ENCODE data around the gene FBXL7. TPM values are rescaled to one million over a fixed set of nuclear protein-coding genes. Genes with fewer than 3 reads are reported as not detected.
A peak's percentile ranks its signal among the peaks of the same experiment; 100 is the strongest.

FBXL7 gene
- total and polyA plus RNA-seq, 2 donors (not counting 1 experiment from before 2014, with no cell fraction given): 6.4 to 12.9 TPM

- no peaks in the 10 kb centered on the region for H3K4me1 ChIP-seq (ENCODE audit: control insufficient read depth, extremely low read depth, insufficient read depth, low read length)
- no peak overlapping the region for H3K4me2 ChIP-seq (ENCODE audit: extremely low read depth, insufficient read depth, low read length)
- H3K36me3 ChIP-seq (ENCODE audit: control insufficient read depth, insufficient read depth, low read length): no peaks in the 10 kb centered on the region
- H3K9ac ChIP-seq (ENCODE audit: insufficient read depth, low read length): no peak overlapping the region
- no peak overlapping the region for H2AFZ ChIP-seq (ENCODE audit: low read length)
- no peak overlapping the region for H3K4me3 ChIP-seq (replicated peaks in 1 of 4; ENCODE audit: control extremely low read depth in 1 of 4, insufficient read depth in 1 of 4, low read depth in 3 of 4, low read length in 4 of 4)
- H3K79me2 ChIP-seq (ENCODE audit: control insufficient read depth, insufficient read depth, low read length): no peaks in the 10 kb centered on the region
- H3K27ac ChIP-seq (ENCODE audit: insufficient read depth, low read length): no peak overlapping the region
- H4K20me1 ChIP-seq (ENCODE audit: control insufficient read depth, extremely low read depth, insufficient read depth, low read length): no peaks in the 10 kb centered on the region
- no peak for DNase-seq (ENCODE audit: low read depth in 2 of 2)
- H3K9me3 ChIP-seq (ENCODE audit: control insufficient read depth, insufficient read depth, low read depth, low read length): no peaks in the 10 kb centered on the region
- TF ChIP-seq, protein P1, sequence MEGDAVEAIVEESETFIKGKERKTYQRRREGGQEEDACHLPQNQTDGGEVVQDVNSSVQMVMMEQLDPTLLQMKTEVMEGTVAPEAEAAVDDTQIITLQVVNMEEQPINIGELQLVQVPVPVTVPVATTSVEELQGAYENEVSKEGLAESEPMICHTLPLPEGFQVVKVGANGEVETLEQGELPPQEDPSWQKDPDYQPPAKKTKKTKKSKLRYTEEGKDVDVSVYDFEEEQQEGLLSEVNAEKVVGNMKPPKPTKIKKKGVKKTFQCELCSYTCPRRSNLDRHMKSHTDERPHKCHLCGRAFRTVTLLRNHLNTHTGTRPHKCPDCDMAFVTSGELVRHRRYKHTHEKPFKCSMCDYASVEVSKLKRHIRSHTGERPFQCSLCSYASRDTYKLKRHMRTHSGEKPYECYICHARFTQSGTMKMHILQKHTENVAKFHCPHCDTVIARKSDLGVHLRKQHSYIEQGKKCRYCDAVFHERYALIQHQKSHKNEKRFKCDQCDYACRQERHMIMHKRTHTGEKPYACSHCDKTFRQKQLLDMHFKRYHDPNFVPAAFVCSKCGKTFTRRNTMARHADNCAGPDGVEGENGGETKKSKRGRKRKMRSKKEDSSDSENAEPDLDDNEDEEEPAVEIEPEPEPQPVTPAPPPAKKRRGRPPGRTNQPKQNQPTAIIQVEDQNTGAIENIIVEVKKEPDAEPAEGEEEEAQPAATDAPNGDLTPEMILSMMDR (conservative IDR thresholded peaks at IDR 0.05 in 1 of 2, IDR thresholded peaks at IDR 0.05 in 1 of 2; ENCODE audit: low read depth in 1 of 2, low read length in 2 of 2): no peak
- TF ChIP-seq EZH2 (IDR thresholded peaks at IDR 0.05; ENCODE audit: low read length, missing control alignments): no peak
- H3K27me3 ChIP-seq (ENCODE audit: control insufficient read depth, insufficient read depth, low read length): no peaks in the 10 kb centered on the region
These were observed 306.6 kb downstream of the FBXL7 start for GRCh38 chr5:15806613-15807012.

- Histone ChIP-seq H2AFZ (ENCODE audit: low read length) (no peak overlapping the region), H3K27ac (ENCODE audit: insufficient read depth, low read length) (no peak overlapping the region), H3K4me2 (ENCODE audit: extremely low read depth, insufficient read depth, low read length) (no peak overlapping the region), H3K36me3 (ENCODE audit: control insufficient read depth, insufficient read depth, low read length) (no peaks in the 10 kb centered on the region), H3K27me3 (ENCODE audit: control insufficient read depth, insufficient read depth, low read length) (no peaks in the 10 kb centered on the region), H3K4me3 (replicated peaks in 1 of 4; ENCODE audit: control extremely low read depth in 1 of 4, insufficient read depth in 1 of 4, low read depth in 3 of 4, low read length in 4 of 4) (no peak overlapping the region), H3K79me2 (ENCODE audit: control insufficient read depth, insufficient read depth, low read length) (no peaks in the 10 kb centered on the region), H3K4me1 (ENCODE audit: control insufficient read depth, extremely low read depth, insufficient read depth, low read length) (no peaks in the 10 kb centered on the region), H4K20me1 (ENCODE audit: control insufficient read depth, extremely low read depth, insufficient read depth, low read length) (no peaks in the 10 kb centered on the region), H3K9ac (ENCODE audit: insufficient read depth, low read length) (no peak overlapping the region), H3K9me3 (ENCODE audit: control insufficient read depth, insufficient read depth, low read depth, low read length) (no peaks in the 10 kb centered on the region)
- peak in 1 of 2 donors; percentile 30 for DNase-seq (ENCODE audit: low read depth in 2 of 2)
- no peak for TF ChIP-seq EZH2 (IDR thresholded peaks at IDR 0.05; ENCODE audit: low read length, missing control alignments)
- TF ChIP-seq, protein P1 (conservative IDR thresholded peaks at IDR 0.05 in 1 of 2, IDR thresholded peaks at IDR 0.05 in 1 of 2; ENCODE audit: low read depth in 1 of 2, low read length in 2 of 2): no peak
These were observed 307.3 kb downstream of the FBXL7 start for GRCh38 chr5:15807248-15807647.

DNA sequence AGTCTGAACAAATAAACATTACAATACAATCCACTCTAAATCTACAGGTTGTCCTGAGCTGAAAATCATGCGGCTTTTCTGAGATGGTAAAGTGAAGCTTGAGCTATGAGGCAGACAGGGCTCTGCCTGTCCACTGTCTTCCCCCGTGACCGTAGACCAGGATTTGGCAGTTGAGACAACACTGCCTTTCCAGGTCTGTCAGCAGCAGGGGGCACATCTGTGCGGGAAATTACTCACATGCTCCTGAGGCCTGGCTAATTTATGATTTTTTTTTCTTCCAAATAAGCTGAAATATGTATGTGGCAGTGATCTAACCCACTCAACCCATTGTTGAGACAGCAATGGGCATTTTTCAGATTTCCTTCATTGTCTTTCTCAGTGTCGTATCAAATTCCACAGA, 307.9 kb downstream of the FBXL7 start:
- H3K36me3 ChIP-seq (ENCODE audit: control insufficient read depth, insufficient read depth, low read length): no peaks in the 10 kb centered on the region
- H3K27me3 ChIP-seq (ENCODE audit: control insufficient read depth, insufficient read depth, low read length): no peaks in the 10 kb centered on the region
- no peak overlapping the region for H3K4me2 ChIP-seq (ENCODE audit: extremely low read depth, insufficient read depth, low read length)
- H3K9me3 ChIP-seq (ENCODE audit: control insufficient read depth, insufficient read depth, low read depth, low read length): no peaks in the 10 kb centered on the region
- H3K9ac ChIP-seq (ENCODE audit: insufficient read depth, low read length): no peak overlapping the region
- H3K4me3 ChIP-seq (replicated peaks in 1 of 4; ENCODE audit: control extremely low read depth in 1 of 4, insufficient read depth in 1 of 4, low read depth in 3 of 4, low read length in 4 of 4): no peak overlapping the region
- TF ChIP-seq EZH2 (IDR thresholded peaks at IDR 0.05; ENCODE audit: low read length, missing control alignments): no peak
- TF ChIP-seq, protein P1 (conservative IDR thresholded peaks at IDR 0.05 in 1 of 2, IDR thresholded peaks at IDR 0.05 in 1 of 2; ENCODE audit: low read depth in 1 of 2, low read length in 2 of 2): peak; percentile 25 to 29
- H2AFZ ChIP-seq (ENCODE audit: low read length): no peak overlapping the region
- no peaks in the 10 kb centered on the region for H3K79me2 ChIP-seq (ENCODE audit: control insufficient read depth, insufficient read depth, low read length)
- DNase-seq (ENCODE audit: low read depth in 2 of 2): peak; percentile 23 to 66
- no peaks in the 10 kb centered on the region for H4K20me1 ChIP-seq (ENCODE audit: control insufficient read depth, extremely low read depth, insufficient read depth, low read length)
- H3K27ac ChIP-seq (ENCODE audit: insufficient read depth, low read length): no peak overlapping the region
- no peaks in the 10 kb centered on the region for H3K4me1 ChIP-seq (ENCODE audit: control insufficient read depth, extremely low read depth, insufficient read depth, low read length)

All from fibroblast of lung (primary cell).